ENCODE results near the gene NELL2. TPM values are rescaled to one million over a fixed set of nuclear protein-coding genes. Genes with fewer than 3 reads are reported as not detected.

Gene NELL2
- total RNA-seq, 1 experiment from 2014 or later = 0.80 TPM

GRCh38 chr12:44510076-44510475, 366.0 kb downstream of the NELL2 start:
- ChIA-PET POLR2A (ENCODE audit: unreplicated experiment) (no interaction called here), CTCF (no interaction called here)
- Histone ChIP-seq H3K9ac (ENCODE audit: low read length) (no peak overlapping the region), H3K36me3 (ENCODE audit: low read depth, low read length) (no peaks in the 10 kb centered on the region), H3K9me2 (replicated peaks; ENCODE audit: low read length) (no peaks in the 10 kb centered on the region), H3F3A (ENCODE audit: low read length, unreplicated experiment) (no peaks in the 10 kb centered on the region), H2AFZ (ENCODE audit: low read length) (no peak overlapping the region), H3K9me3 (ENCODE audit: low read length) (no peaks in the 10 kb centered on the region), H3K4me2 (ENCODE audit: low read length) (no peak overlapping the region), H3K27ac (ENCODE audit: low read length) (no peak overlapping the region), H3K27me3 (ENCODE audit: low read length) (0 out of 2 replicates have a peak, but pooled peaks cover 12% of the 10 kb centered on the region), H3K4me3 (ENCODE audit: low read length) (no peak overlapping the region), H3K79me2 (ENCODE audit: low read length) (no peaks in the 10 kb centered on the region), H4K20me1 (ENCODE audit: low read length) (no peaks in the 10 kb centered on the region), H3K4me1 (ENCODE audit: insufficient read depth, low read length) (no peaks in the 10 kb centered on the region)
- intact Hi-C loops (cut with micrococcal nuclease) = loop anchor here (1.0 to 10.0 kb wide), 2 partner anchors 195 to 495 kb away; no protein-coding TSS in a partner anchor
- no TSS peak for BruUV-seq (replicated peaks)
- DNase-seq = no peak
- ATAC-seq = no peak
- TF ChIP-seq, protein P1, sequence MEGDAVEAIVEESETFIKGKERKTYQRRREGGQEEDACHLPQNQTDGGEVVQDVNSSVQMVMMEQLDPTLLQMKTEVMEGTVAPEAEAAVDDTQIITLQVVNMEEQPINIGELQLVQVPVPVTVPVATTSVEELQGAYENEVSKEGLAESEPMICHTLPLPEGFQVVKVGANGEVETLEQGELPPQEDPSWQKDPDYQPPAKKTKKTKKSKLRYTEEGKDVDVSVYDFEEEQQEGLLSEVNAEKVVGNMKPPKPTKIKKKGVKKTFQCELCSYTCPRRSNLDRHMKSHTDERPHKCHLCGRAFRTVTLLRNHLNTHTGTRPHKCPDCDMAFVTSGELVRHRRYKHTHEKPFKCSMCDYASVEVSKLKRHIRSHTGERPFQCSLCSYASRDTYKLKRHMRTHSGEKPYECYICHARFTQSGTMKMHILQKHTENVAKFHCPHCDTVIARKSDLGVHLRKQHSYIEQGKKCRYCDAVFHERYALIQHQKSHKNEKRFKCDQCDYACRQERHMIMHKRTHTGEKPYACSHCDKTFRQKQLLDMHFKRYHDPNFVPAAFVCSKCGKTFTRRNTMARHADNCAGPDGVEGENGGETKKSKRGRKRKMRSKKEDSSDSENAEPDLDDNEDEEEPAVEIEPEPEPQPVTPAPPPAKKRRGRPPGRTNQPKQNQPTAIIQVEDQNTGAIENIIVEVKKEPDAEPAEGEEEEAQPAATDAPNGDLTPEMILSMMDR (conservative IDR thresholded peaks at IDR 0.05; ENCODE audit: low read depth, low read length) = no peak
- TF ChIP-seq EZH2phosphoT487 (IDR thresholded peaks at IDR 0.05; ENCODE audit: borderline replicate concordance, low read length) = no peak
- no peak for TF ChIP-seq EZH2 (IDR thresholded peaks at IDR 0.05; ENCODE audit: low read length, unreplicated experiment)

DNA sequence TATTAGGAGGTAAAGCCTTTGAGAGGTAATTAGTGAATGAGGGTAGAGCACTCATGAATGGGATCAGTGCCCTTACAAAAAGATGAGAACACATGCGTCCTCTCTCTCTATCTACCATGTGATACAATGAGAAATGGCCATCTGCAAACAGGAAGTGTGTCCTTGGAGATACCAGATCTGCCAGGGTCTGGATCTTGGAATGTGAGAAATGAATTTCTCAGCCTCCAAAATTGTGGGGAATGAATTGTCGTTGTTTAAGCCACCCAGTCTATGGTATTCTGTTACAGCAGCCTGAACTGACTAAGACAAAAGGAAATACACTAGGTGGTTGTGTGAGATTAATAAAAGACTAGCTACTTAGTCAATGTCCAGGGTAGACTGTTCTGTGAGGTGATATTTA, 366.6 kb downstream of the NELL2 start:
- Histone ChIP-seq H3K27ac (ENCODE audit: low read length) (no peak overlapping the region), H3K9ac (ENCODE audit: low read length) (no peak overlapping the region), H3K79me2 (ENCODE audit: low read length) (no peaks in the 10 kb centered on the region), H3K27me3 (ENCODE audit: low read length) (0 out of 2 replicates have a peak, but pooled peaks cover 12% of the 10 kb centered on the region), H3K4me3 (ENCODE audit: low read length) (no peak overlapping the region), H3K9me3 (ENCODE audit: low read length) (no peaks in the 10 kb centered on the region), H3F3A (ENCODE audit: low read length, unreplicated experiment) (no peaks in the 10 kb centered on the region), H3K4me1 (ENCODE audit: insufficient read depth, low read length) (no peaks in the 10 kb centered on the region), H3K9me2 (replicated peaks; ENCODE audit: low read length) (no peaks in the 10 kb centered on the region), H3K36me3 (ENCODE audit: low read depth, low read length) (no peaks in the 10 kb centered on the region), H2AFZ (ENCODE audit: low read length) (no peak overlapping the region), H3K4me2 (ENCODE audit: low read length) (no peak overlapping the region), H4K20me1 (ENCODE audit: low read length) (no peaks in the 10 kb centered on the region)
- TF ChIP-seq EZH2phosphoT487 (IDR thresholded peaks at IDR 0.05; ENCODE audit: borderline replicate concordance, low read length) (no peak), EZH2 (IDR thresholded peaks at IDR 0.05; ENCODE audit: low read length, unreplicated experiment) (no peak)
- TF ChIP-seq, protein P1 (conservative IDR thresholded peaks at IDR 0.05; ENCODE audit: low read depth, low read length) = no peak
- ChIA-PET POLR2A (ENCODE audit: unreplicated experiment) (no interaction called here), CTCF (no interaction called here)
- no TSS peak for BruUV-seq (replicated peaks)
- DNase-seq (no peak), ATAC-seq (no peak)
- intact Hi-C loops (cut with micrococcal nuclease) = no loop called here

DNA sequence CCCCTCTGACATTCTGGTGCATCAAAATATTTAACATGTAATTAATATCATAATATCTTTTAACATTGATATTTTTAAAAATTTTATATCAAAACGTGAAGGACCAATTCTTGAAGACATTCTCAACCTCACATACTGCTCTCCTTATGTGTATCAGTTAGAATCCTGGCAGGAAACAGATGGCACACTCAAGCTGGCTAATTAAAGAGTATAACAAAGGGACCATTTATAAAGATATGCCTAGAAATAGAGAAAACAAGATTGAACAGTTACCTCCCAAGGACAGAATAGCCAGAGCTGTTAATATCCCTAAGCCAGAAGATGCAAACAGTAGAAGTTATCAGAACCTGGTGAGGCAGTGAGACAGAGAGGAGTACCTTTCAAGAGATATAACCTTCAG, 368.7 kb downstream of the NELL2 start:
- Histone ChIP-seq H3K36me3 (ENCODE audit: low read depth, low read length) (no peaks in the 10 kb centered on the region), H3K9me3 (ENCODE audit: low read length) (no peaks in the 10 kb centered on the region), H3K9ac (ENCODE audit: low read length) (no peak overlapping the region), H3K4me2 (ENCODE audit: low read length) (no peak overlapping the region), H3K27ac (ENCODE audit: low read length) (no peak overlapping the region), H3K4me1 (ENCODE audit: insufficient read depth, low read length) (no peaks in the 10 kb centered on the region), H4K20me1 (ENCODE audit: low read length) (no peaks in the 10 kb centered on the region), H3F3A (ENCODE audit: low read length, unreplicated experiment) (no peaks in the 10 kb centered on the region), H2AFZ (ENCODE audit: low read length) (no peak overlapping the region), H3K9me2 (replicated peaks; ENCODE audit: low read length) (no peaks in the 10 kb centered on the region), H3K79me2 (ENCODE audit: low read length) (no peaks in the 10 kb centered on the region), H3K27me3 (ENCODE audit: low read length) (0 out of 2 replicates have a peak, but pooled peaks cover 12% of the 10 kb centered on the region), H3K4me3 (ENCODE audit: low read length) (no peak overlapping the region)
- no TSS peak for BruUV-seq (replicated peaks)
- intact Hi-C loops (cut with micrococcal nuclease) = no loop called here
- ChIA-PET CTCF (no interaction called here), POLR2A (ENCODE audit: unreplicated experiment) (no interaction called here)
- DNase-seq (no peak), ATAC-seq (no peak)
- TF ChIP-seq EZH2phosphoT487 (IDR thresholded peaks at IDR 0.05; ENCODE audit: borderline replicate concordance, low read length) (no peak), EZH2 (IDR thresholded peaks at IDR 0.05; ENCODE audit: low read length, unreplicated experiment) (no peak)
- TF ChIP-seq, protein P1 (conservative IDR thresholded peaks at IDR 0.05; ENCODE audit: low read depth, low read length) = no peak
